EH (cell line): Measurements from ENCODE around the gene TEAD4.

Experiments used
- DNase-seq: peaks from one replicate; pipeline ENCODE4 v3.0.0-alpha.2; 2015; ENCODE audit warnings: low read depth

Gene TEAD4

DNA sequence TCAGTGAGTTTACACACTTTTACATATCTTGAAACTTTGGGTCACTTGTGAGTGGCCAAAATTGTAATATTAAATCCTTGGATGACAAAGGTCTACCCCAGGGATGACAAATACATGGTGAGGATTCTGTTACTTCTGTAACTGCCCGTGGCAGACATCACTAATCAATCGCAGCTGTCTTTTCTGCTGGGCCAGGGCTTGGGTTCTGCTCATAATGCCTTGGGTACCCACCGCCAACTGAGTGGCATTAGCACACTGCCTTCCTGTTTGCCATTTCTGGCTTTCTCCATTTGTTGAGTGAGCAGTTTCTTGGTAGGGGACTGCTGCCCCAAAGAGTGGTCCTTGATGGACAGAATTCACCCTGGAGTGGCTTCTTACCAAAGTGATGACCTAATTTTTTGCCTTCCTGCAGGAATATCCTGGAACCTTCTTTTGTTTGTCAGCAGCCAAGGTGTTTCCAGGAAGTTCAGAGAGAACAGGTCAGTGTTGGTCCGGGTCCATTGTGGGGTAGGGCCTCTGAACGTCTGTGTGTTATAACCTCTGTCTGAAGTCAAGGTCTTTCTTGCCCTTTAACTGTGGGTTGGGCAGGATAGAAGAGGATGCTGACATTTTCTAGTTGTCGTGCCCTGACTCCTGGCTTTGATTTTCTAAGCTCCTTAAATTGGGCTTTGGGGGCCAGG is 124.2 kb downstream of the TEAD4 start:
- no peak for DNase-seq

DNA sequence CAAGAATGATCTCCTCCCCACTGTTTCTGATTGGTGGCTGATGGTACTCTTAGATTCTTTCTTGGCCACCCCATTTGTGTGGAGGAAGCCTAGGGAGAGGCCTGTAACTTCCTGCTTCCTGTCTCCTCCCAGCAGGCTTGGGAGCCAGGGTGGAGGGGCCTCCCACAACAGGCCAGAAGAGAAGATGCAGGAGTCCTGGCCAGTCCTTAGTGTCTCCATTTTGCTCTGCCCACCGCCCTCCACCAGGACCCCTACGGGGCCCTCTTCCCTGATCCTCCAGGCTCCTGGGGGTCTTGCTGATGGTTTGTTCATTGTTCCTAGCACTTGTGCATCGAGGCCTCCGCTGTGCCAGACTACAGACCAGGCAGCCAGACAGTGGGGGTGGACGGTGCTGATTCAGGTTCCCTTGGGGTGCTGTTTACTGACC is 124.7 kb downstream of the TEAD4 start:
- DNase-seq: peak; percentile 42

DNA sequence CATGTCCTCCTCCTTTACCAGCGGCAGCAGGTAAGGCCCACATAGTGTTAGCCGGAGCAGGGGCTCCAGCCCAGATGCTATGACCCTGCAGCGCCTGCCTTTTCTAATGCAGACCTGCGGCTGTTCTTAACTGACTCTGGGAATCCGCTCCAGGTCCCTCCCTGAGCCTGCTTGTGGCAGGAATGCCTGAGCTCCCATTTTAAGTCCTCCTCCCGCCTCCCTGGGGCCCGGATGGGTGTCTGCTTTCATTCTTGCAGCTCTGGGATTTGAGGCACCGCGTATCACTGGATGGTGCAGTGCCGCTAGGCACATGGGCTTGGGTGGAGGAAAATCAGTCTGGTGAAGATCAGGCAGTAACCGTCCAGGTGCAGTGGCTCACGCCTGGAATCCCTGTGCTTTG is 125.5 kb downstream of the TEAD4 start:
- no peak for DNase-seq

DNA sequence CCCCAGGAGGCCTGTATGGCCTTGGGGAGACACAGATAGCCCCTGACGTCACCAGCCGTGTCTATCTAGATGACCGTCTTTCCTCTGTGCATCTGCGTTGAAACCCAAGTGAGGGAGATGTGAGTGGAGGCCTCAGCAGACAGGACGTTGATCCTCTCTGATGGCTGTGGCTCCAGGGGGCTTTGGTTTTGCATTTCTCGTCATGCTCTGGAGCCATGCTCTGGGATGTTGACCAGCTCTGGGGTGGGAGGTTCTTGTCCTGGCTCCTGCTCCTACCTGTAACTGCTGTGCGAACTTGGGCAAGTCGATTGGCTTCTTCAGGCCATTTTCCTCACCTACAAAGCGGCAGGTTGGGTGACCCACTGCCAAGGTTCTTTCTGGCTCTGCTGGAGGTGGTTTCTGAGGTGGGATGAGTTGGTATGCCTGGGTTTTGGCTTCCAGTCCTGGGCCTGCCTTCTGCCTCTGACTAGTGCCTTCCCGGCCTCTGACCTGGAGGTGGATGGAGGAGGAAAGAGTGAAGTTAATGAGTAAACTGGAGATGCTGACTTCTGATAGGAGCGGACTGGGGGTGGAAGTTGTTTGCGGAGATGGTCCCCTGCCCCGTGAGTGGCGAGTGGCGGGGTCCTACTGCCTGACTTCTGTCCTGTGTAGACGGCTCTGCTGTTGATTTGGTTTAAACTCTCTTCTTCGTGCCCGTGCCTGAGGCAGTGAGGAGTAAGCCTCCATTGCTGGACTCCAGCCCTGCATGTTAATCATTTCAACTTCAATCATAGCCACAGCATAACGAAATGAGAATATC is 126.3 kb downstream of the TEAD4 start:
- DNase-seq: no peak

DNA sequence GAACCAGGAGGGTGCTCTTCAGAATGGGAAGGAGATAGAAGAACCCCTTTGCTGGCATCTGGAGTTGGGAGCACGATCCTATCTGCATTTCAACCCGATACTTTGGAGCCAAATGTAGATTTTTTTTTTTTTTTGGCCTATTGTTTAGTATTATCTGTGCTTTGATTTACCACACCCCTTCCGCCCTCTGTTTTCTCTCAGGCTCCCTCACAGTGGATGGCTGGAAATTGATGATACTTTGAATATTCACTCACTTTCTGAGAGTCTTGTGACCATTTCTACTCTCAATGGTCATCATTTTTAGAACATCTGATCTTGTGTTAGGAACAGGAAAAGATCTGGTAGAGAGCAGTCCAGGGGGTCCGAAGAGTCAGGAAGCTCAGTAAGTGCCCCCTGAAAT is 127.0 kb downstream of the TEAD4 start:
- no peak for DNase-seq

DNA sequence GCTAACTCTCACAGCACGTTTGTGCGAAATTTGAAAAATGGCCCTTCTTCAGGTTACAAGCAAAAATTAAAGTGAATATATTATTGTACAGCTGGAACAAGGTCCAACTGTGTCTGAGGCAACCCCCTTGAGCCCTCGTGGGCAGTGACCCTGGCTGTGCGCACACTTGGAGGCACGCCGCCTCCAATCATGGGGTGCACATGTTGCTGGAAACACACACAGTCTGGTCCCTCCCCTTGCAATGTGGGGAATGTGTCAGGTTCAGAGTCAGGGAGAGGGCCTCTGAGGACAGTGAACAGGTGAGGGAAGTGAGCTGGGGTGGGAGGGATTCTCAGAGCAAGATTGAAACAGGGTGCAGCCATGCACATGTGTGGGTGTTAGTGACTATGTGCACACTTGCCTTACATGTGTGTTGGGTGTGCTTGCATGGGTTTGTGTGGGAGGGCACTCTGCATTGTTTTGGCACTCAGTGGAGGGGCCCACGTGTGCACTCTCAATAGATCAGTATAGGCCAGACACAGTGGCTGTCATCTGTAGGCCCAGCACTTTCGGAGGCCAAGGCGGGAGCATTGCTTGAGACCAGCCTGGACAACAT is 127.6 kb downstream of the TEAD4 start:
- no peak for DNase-seq

DNA sequence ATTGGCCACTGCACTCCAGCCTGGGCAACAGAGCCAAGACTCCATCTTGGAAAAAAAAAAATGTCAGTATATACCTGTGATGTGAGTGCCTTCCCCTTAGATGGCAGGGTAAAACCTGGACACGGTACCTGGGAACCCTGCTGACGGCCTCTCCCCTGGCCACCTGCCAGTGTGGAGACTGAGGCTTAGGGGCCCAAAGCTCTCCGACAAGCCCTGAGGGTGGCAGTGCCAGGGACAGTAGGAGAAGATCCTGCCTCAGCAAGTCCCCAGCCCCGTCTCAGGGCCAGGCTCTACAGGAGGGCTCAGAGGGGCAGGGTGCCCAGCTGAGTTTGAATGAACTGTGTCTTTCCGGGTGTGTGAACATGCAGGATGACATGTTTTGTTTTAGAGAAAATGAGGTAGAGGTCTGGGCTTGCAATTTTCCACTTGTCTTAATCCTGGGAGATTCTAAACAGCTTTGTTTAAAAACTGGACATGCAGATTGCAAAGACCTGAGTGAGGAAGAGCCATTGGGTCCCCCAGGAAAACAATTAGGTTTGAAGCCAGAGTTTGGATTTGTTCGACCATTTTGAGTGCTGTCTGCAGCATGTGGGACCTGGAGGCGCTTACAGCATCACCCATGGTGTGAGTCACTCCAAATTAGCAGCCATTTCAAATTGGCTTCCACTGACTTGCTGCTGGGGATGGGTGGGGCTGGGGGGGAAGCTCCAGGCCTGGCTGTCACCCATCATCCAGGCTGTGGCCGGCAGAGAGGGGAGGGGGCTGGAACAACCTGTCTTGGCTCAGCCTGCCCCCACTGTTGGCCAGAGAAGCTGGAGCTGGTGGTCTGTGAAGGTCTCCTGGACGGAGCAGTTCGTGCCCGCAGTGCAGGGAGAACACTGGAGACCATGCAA is 128.8 kb downstream of the TEAD4 start:
- DNase-seq: peak; percentile 30

DNA sequence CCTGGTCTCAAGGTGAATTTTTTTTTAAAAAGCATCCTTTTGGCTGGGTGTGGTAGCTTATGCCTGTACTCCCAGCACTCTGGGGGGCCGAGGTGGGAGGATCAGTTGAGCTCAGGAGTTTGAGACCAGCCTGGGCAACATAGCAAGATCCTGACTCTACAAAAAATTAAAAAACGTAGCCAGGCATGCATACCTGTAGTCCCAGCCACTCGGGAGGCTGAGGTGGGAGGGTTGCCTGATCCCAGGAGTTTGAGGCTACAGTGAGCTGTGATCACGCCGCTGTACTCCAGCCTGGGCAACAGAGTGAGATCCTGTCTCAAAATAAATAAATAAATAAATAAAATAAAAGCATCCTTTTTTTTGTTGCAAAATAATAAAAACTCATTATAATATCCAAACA is 130.4 kb downstream of the TEAD4 start:
- no peak for DNase-seq
